AG20443 (cell line): ENCODE measurements around the gene TMPRSS7.

Experiments
- DNase-seq: peaks from one replicate; pipeline ENCODE4 v3.0.0; 2012; ENCODE audit warnings: low spot score, mixed read lengths

TMPRSS7 gene

GRCh38 chr3:112097378-112097777, 62.8 kb downstream of the TMPRSS7 start:
- peak; percentile 88 for DNase-seq

- peak; percentile 50 for DNase-seq
Observed at GRCh38 chr3:112101916-112102315, 67.4 kb downstream of the TMPRSS7 start.

GRCh38 chr3:112104774-112105173, 70.2 kb downstream of the TMPRSS7 start:
- DNase-seq = no peak

GRCh38 chr3:112109322-112109721, 74.8 kb downstream of the TMPRSS7 start:
- DNase-seq = no peak

GRCh38 chr3:112111785-112112402, 77.4 kb downstream of the TMPRSS7 start:
- DNase-seq = peak; percentile 82

GRCh38 chr3:112114576-112115160, 80.1 kb downstream of the TMPRSS7 start:
- no peak for DNase-seq

- DNase-seq = peak; percentile 21
Observed at GRCh38 chr3:112115161-112115739, 80.7 kb downstream of the TMPRSS7 start.

- no peak for DNase-seq
Observed at GRCh38 chr3:112115806-112116383, 81.4 kb downstream of the TMPRSS7 start.

GRCh38 chr3:112116748-112117186, 82.2 kb downstream of the TMPRSS7 start:
- DNase-seq = no peak

GRCh38 chr3:112117415-112117814, 82.9 kb downstream of the TMPRSS7 start:
- DNase-seq = no peak

- no peak for DNase-seq
Observed at GRCh38 chr3:112117841-112118571, 83.5 kb downstream of the TMPRSS7 start.

- no peak for DNase-seq
Observed at GRCh38 chr3:112119962-112120836, 85.7 kb downstream of the TMPRSS7 start.

- DNase-seq = no peak
Observed at GRCh38 chr3:112121577-112122547, 87.3 kb downstream of the TMPRSS7 start.

GRCh38 chr3:112122870-112123269, 88.3 kb downstream of the TMPRSS7 start:
- no peak for DNase-seq

- no peak for DNase-seq
Observed at GRCh38 chr3:112123548-112123947, 89.0 kb downstream of the TMPRSS7 start.

GRCh38 chr3:112124907-112125607, 90.5 kb downstream of the TMPRSS7 start:
- DNase-seq = no peak

- DNase-seq = peak; percentile 45
Observed at GRCh38 chr3:112126511-112126911, 92.0 kb downstream of the TMPRSS7 start.

GRCh38 chr3:112127522-112128494, 93.3 kb downstream of the TMPRSS7 start:
- no peak for DNase-seq
